ENCODE measurements around the gene AP3B1.

- TF ChIP-seq CTCF (IDR thresholded peaks at IDR 0.05; ENCODE audit: insufficient read depth, low read length), result no peak
- TF ChIP-seq POLR2AphosphoS5 (IDR thresholded peaks at IDR 0.05; ENCODE audit: low read depth), result no peak
- no peak for TF ChIP-seq REST (IDR thresholded peaks at IDR 0.05; ENCODE audit: insufficient replicate concordance, low read depth)
- TF ChIP-seq GABPA (IDR thresholded peaks at IDR 0.05; ENCODE audit: low read depth), result no peak
Measured at GRCh38 chr5:77960305-77960704, 334.2 kb downstream of the AP3B1 start.
